ENCODE data around the gene TNF. TPM values are rescaled to one million over a fixed set of nuclear protein-coding genes. Genes with fewer than 3 reads are reported as not detected.
A peak's percentile ranks its signal among the peaks of the same experiment; 100 is the strongest.

The TNF gene
- total and polyA plus RNA-seq, 2 of the 13 experiments (the other 11 are each of a cell fraction or from before 2014, with no cell fraction given): not detected

DNA sequence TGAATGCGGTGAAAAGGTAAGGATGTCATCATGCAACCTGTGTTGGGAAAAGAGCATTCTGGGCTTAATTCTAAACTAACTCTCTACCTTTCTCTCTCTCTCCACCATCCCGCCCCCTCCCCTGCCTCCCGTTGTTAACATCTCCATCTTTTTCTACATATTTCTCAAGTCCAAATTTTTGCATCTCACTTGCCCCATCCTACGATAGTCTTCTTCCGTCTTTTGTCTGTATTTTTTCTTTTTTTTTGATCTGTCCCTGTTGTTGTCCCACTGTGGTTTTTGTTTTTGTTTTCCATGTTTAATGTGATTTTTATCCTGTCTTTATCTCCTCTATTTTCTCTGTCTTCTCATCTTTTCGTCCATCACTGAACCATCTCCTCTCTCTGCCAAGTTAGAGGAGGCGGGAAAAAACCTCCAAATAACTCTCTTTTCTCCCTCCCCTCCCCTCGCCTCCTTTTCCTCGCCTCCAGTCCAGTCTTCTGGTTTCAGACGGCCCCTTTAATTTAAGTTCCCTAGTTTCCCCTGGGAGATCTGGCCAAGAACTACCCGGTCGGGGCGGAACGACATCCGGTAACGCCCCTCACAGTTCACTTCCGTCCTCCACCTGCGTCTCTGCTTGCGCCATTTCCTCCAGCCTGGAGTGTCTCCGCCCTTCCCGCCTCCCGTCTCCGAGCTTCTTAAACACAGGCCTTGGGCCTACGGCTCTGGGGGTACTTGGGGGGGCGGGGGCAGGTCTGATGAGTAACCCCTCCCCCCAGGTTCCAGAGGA lies 28.2 kb upstream of the TNF start, which contains the start of gene NFKBIL1 (continued):
- TF ChIP-seq, protein P1, sequence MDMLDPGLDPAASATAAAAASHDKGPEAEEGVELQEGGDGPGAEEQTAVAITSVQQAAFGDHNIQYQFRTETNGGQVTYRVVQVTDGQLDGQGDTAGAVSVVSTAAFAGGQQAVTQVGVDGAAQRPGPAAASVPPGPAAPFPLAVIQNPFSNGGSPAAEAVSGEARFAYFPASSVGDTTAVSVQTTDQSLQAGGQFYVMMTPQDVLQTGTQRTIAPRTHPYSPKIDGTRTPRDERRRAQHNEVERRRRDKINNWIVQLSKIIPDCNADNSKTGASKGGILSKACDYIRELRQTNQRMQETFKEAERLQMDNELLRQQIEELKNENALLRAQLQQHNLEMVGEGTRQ (IDR thresholded peaks at IDR 0.05; ENCODE audit: low read depth, low read length): no peak
- TF ChIP-seq, protein P1 (CRISPR knock-in tag; IDR thresholded peaks at IDR 0.05; ENCODE audit: borderline replicate concordance): no peak
- TF ChIP-seq ZIK1 (CRISPR knock-in tag; IDR thresholded peaks at IDR 0.05; ENCODE audit: borderline replicate concordance, low read depth) (no peak), GABPB1 (CRISPR knock-in tag; IDR thresholded peaks at IDR 0.05) (peak; percentile 96), STAT5B (CRISPR knock-in tag; IDR thresholded peaks at IDR 0.05) (no peak; the same call in 1 of the 2 replicates), ZNF30 (CRISPR knock-in tag; IDR thresholded peaks at IDR 0.05) (no peak), SRSF1 (optimal IDR thresholded peaks at IDR 0.05; ENCODE audit: low read depth, low read length) (peak; percentile 49), PCBP1 (IDR thresholded peaks at IDR 0.05; ENCODE audit: borderline replicate concordance, low read depth, low read length) (no peak)
- TF ChIP-seq, protein P2, sequence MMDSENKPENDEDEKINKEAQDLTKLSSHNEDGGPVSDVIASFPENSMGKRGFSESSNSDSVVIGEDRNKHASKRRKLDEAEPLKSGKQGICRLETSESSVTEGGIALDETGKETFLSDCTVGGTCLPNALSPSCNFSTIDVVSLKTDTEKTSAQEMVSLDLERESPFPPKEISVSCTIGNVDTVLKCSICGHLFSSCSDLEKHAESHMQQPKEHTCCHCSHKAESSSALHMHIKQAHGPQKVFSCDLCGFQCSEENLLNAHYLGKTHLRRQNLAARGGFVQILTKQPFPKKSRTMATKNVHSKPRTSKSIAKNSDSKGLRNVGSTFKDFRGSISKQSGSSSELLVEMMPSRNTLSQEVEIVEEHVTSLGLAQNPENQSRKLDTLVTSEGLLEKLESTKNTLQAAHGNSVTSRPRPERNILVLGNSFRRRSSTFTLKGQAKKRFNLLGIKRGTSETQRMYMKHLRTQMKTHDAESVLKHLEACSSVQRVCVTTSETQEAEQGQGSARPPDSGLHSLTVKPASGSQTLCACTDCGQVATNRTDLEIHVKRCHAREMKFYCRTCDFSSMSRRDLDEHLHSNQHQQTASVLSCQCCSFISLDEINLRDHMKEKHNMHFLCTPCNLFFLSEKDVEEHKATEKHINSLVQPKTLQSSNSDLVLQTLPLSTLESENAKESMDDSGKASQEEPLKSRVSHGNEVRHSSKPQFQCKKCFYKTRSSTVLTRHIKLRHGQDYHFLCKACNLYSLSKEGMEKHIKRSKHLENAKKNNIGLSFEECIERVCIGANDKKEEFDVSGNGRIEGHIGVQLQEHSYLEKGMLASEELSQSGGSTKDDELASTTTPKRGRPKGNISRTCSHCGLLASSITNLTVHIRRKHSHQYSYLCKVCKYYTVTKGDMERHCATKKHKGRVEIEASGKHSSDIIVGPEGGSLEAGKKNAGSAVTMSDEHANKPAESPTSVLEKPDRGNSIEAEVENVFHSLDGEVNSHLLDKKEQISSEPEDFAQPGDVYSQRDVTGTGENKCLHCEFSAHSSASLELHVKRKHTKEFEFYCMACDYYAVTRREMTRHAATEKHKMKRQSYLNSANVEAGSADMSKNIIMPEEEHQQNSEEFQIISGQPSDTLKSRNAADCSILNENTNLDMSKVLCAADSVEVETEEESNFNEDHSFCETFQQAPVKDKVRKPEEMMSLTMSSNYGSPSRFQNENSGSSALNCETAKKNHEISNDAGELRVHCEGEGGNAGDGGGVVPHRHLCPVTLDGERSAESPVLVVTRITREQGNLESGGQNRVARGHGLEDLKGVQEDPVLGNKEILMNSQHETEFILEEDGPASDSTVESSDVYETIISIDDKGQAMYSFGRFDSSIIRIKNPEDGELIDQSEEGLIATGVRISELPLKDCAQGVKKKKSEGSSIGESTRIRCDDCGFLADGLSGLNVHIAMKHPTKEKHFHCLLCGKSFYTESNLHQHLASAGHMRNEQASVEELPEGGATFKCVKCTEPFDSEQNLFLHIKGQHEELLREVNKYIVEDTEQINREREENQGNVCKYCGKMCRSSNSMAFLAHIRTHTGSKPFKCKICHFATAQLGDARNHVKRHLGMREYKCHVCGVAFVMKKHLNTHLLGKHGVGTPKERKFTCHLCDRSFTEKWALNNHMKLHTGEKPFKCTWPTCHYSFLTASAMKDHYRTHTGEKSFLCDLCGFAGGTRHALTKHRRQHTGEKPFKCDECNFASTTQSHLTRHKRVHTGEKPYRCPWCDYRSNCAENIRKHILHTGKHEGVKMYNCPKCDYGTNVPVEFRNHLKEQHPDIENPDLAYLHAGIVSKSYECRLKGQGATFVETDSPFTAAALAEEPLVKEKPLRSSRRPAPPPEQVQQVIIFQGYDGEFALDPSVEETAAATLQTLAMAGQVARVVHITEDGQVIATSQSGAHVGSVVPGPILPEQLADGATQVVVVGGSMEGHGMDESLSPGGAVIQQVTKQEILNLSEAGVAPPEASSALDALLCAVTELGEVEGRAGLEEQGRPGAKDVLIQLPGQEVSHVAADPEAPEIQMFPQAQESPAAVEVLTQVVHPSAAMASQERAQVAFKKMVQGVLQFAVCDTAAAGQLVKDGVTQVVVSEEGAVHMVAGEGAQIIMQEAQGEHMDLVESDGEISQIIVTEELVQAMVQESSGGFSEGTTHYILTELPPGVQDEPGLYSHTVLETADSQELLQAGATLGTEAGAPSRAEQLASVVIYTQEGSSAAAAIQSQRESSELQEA (CRISPR knock-in tag; IDR thresholded peaks at IDR 0.05; ENCODE audit: not compliant biosample characterization): no peak
- TF ChIP-seq, protein P3, sequence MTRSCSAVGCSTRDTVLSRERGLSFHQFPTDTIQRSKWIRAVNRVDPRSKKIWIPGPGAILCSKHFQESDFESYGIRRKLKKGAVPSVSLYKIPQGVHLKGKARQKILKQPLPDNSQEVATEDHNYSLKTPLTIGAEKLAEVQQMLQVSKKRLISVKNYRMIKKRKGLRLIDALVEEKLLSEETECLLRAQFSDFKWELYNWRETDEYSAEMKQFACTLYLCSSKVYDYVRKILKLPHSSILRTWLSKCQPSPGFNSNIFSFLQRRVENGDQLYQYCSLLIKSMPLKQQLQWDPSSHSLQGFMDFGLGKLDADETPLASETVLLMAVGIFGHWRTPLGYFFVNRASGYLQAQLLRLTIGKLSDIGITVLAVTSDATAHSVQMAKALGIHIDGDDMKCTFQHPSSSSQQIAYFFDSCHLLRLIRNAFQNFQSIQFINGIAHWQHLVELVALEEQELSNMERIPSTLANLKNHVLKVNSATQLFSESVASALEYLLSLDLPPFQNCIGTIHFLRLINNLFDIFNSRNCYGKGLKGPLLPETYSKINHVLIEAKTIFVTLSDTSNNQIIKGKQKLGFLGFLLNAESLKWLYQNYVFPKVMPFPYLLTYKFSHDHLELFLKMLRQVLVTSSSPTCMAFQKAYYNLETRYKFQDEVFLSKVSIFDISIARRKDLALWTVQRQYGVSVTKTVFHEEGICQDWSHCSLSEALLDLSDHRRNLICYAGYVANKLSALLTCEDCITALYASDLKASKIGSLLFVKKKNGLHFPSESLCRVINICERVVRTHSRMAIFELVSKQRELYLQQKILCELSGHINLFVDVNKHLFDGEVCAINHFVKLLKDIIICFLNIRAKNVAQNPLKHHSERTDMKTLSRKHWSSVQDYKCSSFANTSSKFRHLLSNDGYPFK (CRISPR knock-in tag; IDR thresholded peaks at IDR 0.05; ENCODE audit: borderline replicate concordance): peak; percentile 39; the same call in 1 of the 2 replicates
